SIG-M5 treated with dmso at 0.1 percent for 504 hours (cell line): ENCODE results near the gene FAN1.
A peak's percentile ranks its signal among the peaks of the same experiment; 100 is the strongest.

ENCODE experiments used
- DNase-seq: peaks from one replicate; lab custom pipeline; 2025; ENCODE audit not compliant: unreplicated experiment; lab: John Stamatoyannopoulos, UW

FAN1 gene

DNA sequence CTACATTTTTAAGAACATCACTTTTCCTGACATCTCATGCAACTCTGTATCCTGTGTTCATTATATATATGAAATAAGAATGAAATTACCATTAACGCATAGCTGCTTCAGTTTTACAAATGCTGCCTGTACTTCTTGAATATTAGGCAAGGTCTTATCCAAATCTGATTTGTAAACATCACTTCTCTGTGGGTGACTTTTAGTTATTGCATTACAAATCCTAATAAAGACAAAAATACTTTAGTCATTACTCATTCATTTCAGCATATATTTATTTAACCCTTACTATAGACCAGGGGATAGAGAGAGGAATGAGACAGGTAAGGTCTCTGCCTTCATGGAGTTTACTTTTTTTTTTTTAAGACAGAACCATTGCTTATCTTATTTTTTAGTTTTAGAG lies 51.0 kb downstream of the FAN1 start:
- no peak for DNase-seq

DNA sequence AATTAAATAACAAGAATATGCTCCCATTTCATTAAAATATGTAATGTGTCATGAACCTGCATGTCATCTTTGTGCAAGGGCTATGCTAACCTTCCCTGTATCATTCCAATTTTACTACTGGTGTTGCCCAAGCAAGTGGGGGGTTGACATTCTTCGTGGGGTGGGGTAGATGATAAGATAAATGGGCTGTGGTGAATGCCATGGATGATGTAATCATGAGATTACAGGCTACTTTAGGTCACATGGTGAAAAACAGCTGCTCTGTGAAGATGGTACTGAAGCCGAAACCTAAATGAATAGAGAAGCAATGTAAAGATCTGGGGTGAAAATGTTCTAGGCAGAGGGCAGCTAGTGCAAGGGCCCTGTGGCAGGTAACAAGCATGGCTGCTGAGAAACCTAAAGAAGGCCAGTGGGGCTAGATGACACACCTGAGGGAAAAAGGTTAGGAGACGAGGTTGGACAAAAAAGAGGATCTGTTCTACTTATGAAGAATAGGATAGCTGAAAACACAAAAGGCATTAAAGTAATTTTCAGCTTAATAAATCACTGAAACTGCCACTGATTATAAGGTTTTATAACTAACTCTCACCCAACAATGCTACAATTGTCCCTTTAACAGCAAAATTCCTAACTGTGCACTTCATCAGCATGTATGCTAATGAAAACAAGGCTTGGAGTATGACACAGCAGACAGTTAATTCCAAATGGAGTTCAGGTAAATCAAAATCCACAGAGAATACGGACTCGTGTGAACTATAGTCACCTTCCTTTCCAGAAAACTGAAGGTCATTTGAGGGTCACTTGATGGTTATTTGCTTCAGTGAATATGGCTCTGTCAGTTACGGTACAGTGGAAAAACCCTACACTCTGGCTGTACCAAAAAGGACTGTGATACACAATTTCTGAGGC lies 52.8 kb downstream of the FAN1 start:
- DNase-seq, result peak; percentile 25

DNA sequence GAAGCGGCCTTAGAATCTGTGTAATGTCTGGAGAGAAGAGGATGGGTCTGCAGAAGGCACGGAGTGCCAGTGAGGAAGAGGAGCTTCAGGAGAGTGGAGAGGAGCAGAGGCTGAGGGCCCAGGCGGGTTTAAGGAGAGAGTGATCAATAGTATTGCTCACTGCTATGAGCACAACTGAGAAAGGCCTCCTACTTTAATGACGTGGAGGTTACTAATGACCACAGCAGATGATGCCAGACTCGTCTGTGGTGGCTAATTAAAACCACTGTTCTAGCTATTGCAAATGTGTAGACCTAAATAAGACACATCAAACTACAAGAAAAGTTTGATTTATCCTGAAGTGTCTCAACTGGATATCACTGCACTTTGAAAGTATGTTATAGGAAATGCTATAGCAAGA lies 54.5 kb downstream of the FAN1 start:
- DNase-seq, result no peak

DNA sequence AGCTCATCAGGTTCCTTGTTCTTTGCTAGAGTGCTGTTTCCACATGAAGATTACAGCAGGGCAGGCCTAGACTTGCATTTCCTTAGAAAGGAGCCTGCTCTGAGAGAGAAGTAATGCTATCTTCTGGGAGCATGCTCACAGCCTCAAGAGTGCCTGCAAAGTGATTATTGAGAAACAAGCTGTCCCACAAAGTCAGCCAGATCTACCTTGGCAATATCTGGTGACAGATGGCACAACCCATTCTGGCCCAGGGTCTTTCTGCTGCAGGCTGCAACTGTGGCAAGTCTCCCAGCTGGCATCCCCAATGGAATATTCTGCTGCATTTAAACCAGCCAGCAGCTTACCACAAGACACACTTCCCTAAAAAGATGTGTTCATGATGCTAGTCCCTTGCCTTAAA lies 58.4 kb downstream of the FAN1 start:
- DNase-seq, result peak; percentile 33

DNA sequence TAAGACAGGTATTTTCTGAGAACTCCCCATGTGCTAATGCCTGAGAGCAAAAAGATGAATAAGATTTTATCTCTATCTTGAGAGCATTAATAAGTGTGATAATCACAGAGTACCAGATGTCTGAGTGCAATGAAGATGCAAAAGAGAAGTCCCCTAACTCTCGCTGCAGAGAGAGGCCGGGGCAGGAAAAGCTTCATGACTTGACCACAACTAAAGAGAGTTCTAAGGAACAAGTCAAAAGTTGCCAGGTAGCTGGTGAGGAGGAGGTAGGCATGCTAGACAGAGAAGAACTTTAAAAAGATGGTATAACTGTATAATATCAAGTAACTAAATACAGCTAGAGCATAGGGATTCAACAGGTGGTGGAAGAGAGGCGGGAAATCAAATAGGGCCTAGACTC lies 58.9 kb downstream of the FAN1 start:
- DNase-seq, result no peak

DNA sequence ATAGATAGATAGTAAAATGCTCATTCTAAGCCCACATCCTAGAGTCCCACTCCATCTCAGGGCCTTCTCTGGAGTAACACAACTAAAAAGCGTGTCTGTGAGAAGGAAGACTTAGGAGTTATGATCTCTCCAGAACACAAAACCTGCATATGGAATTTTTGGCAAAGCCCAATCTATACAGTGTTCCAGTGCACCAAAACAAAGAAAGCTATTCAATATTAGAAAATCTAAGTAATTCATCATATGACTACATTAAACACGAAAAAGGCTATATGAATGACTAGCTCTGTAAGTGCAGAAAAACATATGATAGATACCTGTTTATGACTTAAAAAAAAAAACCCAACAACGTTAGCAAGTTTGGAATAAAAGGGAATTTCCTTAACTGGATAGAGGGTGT lies 60.0 kb downstream of the FAN1 start:
- no peak for DNase-seq

DNA sequence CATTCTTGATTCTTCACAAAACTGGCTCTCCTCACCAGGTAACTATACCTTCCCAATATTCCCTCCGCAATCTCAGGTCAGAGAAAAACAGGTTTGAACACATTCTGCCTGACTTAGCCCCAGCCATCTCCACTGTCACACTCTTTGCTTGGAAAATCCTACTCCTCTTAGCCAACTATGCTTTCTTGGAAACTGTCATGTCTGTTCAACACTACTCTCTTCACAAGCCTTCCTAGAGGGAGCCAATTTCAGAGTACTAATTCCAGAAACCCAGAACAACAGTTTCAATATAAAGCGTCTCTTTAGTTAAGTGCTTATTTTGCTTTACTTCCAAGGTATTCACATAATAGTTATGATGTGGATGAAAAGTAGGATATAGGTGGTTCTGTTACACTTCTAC lies 66.0 kb downstream of the FAN1 start:
- no peak for DNase-seq

DNA sequence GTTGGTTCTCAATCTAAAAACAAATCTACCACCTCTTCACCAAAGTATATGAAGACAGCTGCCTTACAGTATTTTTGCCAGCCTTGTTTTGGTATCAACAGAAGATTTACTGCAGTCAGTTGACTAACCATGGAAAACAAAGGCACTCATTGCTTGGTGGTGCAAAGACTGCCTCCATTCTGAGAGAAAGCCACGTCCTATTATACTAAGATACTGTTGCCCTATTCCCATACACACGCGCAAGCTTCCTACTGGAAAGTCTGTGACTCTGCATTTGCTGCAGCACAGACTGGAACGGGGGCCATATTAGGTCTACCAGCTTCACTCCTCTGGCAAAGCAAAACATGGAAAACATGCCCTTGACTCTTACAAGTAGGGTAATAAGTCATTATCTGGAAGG lies 69.7 kb downstream of the FAN1 start:
- DNase-seq, result no peak

DNA sequence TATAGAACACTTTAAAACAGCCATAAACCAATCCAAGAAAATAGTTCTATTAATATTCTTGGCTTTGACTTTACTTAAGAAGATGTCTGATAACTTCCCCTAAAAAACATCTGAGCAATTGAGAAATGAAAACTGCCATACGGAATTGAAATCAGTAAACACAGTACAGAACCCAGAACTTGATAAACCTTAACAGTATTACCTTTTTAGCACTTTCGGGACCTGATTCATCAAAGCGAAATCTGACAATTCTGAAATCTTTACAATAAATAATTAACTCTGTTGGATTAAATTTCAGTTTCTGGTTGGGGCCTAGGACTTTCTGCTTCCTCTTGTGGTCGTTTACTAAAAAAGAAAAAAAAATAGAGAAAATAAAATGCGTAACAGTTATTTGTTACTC lies 70.4 kb downstream of the FAN1 start:
- DNase-seq, result no peak

DNA sequence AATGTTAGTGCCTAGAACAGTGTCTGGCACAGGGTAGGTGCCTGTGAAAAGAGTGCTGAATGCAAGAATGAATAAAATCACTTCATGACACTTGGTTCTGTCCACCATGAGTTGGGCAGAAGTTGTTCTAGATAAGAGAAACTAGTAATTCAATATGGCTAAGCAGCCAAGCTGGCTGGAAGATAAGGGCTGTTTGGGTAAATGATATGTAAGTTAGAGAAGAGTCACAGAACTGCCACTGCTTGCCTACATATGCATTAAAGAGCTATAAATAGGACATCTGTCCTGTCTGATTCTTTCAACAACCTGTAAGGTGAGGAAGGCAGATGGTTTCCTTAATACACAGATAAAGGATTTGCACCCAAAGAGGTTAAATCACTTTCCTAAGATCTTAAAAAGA lies 74.6 kb downstream of the FAN1 start:
- DNase-seq, result no peak

DNA sequence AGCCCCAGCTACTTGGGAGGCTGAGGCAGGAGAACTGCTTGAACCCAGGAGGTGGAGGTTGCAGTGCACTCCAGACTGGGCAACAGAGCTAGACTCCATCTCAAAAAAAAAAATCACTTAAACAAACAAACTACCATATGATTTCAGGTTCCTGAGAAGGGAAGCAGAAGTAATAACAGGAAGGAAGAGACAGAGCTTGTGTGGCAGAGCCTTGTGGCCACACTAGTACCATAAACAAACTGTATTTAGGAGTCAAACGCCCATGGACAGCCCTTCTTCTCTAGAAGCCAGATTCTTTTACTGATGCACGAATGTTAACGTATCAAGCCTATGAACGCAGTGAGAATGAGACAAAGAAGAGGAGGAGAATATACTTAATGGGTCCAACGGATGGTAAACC lies 75.7 kb downstream of the FAN1 start:
- DNase-seq, result peak; percentile 9

DNA sequence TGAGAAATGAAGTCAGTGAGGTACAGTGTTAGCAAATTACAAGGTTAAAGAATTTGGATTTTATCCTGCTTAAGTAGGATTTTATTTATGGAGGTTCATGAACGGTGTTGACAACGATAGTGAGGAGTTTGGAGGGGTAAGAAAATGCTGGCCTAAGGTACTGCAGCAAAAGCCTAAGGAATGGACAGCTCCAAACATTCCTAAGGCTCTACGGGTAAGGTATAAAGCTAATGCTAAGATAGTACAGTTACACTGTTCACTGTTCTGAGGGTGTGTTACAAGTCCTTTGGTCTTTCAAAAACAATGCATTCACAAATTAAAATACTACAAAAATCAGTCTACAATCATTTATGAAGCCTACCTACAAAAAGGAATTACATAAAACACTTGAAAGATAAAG lies 80.4 kb downstream of the FAN1 start:
- no peak for DNase-seq

DNA sequence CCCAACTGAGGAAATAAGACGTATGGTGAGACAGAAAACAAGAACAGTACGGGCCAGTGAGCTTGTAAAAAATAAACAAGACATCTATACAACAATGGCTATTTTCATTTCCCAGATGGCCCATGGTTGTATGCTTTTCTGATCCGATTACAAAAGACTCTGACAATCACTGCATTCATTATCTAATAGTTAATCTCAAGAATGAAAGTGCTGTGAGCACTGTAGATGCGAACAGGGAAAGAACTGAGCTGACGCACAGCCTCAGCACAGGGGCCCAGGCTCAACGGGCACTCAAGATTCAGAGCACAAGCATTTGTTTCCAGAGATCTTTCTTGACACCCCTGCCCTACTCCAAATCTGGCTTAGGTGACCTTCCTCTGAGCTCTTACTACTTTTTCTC lies 80.8 kb downstream of the FAN1 start:
- no peak for DNase-seq

DNA sequence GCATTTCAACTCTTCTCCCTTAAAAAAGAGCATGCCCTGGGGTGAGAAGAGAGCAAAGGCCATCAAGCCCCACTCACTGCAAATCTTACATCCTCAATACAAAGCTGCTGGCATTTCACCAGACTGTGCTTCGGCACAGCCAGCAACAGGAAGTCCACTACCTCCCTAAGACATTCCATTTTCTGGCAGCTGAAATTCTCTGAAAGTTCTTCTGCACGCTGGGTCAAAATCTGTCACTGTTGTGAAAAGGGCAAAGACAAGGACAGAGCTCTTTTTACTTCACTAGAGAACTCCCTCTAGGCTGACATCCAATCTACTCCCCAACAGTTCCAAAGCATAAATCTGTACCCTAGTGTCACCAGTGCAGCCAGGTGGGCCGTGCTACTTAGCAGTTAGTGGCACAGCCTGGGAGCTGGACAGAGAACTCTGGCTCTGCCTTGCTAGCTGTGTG lies 81.4 kb downstream of the FAN1 start:
- no peak for DNase-seq

DNA sequence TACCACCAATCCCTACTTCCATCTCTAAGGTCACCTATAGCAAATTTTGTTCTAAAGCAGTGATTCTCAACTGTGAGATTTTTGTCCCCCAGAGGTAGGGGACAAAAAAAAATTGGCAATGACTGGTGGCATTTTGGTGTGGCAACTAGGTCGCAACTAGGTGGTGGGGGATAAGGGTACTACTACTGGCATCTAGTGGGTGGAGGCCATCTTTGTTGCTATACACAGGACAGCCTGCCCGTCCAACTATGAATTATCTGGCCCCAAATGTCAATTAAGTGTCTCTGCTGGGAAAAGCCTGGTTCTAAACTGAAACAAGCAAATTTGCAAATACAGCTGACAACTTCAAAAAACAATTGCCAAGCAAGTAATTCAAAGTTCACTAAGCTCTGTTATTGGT lies 86.3 kb downstream of the FAN1 start:
- no peak for DNase-seq

DNA sequence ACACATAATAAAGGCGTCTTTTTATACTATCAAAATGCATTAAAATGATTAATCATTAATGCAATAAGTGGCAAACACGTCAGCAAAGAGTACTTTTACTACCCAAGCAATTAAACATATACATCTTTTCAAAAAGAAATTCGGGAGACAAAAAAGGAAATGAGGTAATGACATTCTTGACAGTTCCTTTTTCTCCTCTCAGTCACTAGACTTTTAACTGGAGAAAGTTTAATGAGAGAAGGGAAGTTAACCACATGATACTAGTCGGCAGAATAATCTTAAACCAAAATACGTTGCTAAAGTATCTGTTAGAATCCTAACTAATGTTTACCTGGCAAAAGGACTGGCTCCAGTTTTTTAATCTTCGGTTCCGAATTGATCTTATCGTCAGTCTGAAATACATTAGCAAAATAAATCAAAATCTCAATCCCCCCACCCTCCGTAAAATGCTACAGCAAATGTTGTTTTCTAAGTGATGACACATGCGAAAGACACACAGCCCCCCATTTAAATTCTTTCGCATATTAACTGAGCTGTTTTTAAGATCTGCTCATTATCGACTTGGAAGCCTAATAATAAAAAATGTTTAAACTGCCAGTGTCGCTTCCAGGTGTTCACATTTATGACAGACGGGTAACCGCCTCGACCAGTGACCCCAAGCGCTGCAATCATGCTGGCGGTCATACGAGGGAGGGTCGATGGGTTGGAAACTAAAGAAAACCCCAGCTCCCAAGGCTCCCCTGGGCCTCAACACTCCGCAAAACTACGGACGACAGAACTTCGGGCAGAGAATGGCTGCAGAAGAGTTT lies 86.9 kb downstream of the FAN1 start:
- peak; percentile 62 for DNase-seq

DNA sequence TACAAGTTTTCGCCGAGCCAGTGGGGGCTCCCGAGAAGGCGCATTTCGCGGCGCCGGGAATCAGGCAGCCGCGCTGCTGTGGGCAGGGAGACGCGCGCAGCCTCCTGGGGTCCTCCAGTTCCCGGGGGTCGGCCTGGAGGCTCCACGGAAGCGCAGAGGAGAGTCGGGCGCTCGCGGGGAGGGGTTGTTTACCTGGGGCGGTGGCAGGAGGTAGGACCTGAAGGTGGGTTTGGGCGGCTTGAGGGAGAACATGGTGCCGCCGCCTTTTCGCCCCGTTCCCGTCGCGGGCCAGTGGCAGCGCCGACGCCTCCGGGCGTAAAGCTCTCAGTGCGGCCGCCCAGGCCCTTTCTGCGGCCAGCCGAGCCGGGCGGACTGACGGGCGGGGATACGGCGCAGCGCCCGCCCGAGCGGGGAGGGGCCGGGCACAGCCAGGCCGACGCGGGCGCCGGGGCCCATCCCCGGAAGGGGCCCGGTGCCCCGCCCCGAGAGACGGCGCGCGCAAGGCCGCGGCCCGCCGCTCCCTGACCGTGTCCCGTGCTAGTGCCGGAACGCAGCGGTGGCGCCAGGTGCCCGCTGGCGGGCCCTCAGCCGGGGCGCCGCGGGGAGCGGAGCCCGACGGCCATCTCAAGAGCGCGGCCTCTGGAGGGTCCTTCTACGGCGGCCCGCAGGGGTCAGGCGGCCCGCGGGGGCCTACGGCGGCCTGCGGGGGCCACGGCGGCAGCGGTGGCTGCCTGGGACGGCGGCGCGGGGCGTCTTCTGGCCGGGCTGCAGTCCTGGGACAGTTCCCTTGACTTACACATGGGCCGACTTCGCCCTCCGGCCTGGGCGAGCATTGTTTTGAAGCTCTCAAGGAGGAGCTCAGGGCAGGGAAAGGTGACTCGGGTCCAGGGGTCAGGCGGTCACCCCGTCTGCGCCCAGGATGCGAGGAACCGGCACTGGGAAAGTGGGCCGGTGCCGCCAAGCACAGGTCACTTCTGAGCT lies 87.8 kb downstream of the FAN1 start, which contains the start of gene MTMR10:
Gene MTMR10 (minus strand): TSS at position 374 of the 981 bp plus-strand sequence. CDS start 122 bp downstream, at position 252.
- peak; percentile 45 for DNase-seq

DNA sequence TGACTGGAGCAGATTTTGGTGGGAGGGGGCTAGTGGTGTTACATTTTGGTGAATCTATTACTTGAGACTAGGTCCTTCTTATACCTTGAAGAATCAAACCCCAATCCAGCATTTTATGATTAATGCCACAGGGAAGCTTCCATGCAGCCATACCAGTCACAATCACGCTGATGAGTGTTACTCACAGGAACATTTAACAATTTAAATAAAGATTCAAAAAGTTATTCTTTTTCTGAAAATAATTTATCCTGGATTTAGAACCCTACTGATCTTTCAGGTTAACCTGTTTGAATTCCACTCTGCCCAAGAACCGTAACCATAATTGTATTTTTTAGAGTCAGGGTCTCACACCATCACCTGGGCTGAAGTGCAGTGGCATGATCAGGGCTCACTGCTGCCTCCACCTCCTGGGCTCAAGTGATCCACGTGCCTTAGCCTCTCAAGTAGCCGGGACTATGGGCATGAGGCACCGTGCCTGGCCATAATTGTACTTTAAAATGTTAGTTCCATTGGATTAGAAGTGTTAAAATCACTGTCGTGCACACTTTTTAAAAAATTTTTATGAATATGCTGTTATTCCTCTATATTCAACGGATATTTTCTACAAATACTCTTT lies 88.6 kb downstream of the FAN1 start:
- DNase-seq, result no peak
